Coronary artery (tissue), 2 donors: Measurements from ENCODE around the gene SEC16A.

Experiments
- DNase-seq: peaks from one replicate; pipeline ENCODE4 v3.0.0-alpha.2; 2017; ENCODE audit warnings: low spot score
- H3K27ac ChIP-seq, 2 donors: fragments of 200-600 bp; sonication (generic); one replicate each; pipeline ENCODE4 v1.5.1; 2016 to 2019
- H3K4me3 ChIP-seq: fragments of 200-600 bp; sonication (generic); 2 replicates; pipeline ENCODE4 v1.5.1; 2016; ENCODE audit warnings: mild to moderate bottlenecking, moderate library complexity
- TF ChIP-seq, protein P1 (sequence below): fragments of 200-600 bp; sonication (generic); IDR thresholded peaks from one replicate; pipeline ENCODE4 v1.5.1; 2019; ENCODE audit warnings: antibody characterized with exemption

Gene SEC16A

DNA sequence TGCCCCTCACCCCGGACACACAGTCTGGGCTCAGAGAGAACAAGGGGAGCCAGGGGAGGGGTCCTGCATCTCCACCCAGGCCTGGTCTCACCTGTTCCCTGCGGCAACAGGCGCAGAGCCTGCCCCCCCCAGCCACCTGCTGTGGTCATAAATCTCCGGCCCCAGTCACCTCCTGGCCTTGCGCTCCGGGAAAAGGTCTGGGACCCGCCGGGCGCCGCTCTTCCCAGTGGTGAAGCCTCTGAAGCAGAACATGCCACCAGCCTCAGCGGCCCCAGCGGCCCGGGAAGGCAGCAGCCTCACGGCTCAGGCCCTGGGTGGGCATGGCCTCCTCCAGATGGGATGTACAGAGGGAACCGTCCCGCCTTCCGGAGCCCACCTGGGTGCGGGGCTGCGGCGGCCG is 42.4 kb upstream of the SEC16A start:
- DNase-seq: no peak
- Histone ChIP-seq H3K27ac (peak overlapping the region in 1 of 2 donors; percentile 64), H3K4me3 (no peak overlapping the region)
- TF ChIP-seq, protein P1, sequence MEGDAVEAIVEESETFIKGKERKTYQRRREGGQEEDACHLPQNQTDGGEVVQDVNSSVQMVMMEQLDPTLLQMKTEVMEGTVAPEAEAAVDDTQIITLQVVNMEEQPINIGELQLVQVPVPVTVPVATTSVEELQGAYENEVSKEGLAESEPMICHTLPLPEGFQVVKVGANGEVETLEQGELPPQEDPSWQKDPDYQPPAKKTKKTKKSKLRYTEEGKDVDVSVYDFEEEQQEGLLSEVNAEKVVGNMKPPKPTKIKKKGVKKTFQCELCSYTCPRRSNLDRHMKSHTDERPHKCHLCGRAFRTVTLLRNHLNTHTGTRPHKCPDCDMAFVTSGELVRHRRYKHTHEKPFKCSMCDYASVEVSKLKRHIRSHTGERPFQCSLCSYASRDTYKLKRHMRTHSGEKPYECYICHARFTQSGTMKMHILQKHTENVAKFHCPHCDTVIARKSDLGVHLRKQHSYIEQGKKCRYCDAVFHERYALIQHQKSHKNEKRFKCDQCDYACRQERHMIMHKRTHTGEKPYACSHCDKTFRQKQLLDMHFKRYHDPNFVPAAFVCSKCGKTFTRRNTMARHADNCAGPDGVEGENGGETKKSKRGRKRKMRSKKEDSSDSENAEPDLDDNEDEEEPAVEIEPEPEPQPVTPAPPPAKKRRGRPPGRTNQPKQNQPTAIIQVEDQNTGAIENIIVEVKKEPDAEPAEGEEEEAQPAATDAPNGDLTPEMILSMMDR: no peak

DNA sequence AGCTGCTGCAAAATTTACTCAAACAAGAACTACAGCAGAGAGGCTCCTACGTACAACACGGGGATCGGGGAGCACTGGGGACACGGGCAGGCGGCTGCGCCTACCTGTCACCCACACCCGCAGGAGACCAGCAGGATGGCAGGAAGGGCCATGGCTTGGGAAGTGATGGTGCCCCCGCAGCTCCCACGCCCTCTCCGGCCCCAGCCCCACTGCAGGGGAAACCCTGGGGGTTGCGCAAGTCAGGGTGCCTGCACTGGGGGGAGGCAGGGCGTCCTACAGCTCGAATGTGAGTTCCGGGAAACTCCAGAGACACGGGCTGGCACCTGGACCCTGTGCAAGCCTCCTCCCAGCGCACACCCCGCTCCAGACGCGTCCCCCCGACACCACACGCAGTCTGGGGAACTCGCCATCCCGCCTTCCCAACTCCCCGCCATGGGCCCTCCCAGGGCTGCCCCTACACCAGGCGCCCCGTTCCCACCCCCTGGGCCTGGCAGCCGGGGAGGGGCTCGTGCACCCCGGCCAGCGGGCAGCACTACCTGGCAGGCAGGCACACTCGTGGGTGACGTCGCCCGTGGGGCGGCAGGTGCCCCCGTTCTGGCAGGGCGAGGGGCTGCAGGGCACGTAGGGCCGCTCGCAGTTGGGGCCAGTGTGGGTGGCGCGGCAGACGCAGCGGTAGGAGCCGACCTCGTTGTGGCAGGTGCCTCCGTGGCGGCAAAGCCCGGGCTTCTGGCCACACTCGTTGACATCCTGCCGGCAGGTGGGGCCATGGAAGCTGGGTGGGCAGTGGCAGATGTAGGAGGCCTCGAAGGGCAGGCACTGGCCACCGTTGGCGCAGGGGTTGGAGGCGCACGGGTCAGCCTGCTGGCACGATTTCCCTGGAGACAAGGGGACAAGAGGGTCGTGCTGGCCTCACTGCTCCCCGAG is 39.7 kb upstream of the SEC16A start:
- H3K27ac ChIP-seq: no peak overlapping the region
- TF ChIP-seq, protein P1: no peak
- DNase-seq: no peak
- no peak overlapping the region for H3K4me3 ChIP-seq

DNA sequence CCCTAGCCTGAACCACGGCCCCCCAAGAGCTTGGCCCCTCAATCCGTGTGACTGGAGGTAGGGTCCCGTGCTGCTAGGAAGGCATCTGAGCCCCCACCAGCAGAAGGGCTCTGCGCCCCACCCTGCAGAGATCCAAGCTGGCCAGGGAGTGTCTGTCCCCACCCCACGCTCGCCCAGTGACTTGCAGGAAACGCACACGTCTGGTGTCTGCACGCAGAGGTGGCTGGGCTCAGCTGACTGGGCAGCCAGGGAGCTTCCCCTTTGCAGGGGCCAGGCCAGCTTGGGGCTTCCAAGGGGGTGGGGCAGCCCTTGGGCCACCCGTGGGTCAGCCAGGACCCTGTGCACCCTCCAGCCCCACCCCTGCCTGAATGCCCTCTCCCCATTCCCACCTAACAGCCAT is 38.7 kb upstream of the SEC16A start:
- H3K27ac ChIP-seq: peak overlapping the region in 1 of 2 donors; percentile 58

DNA sequence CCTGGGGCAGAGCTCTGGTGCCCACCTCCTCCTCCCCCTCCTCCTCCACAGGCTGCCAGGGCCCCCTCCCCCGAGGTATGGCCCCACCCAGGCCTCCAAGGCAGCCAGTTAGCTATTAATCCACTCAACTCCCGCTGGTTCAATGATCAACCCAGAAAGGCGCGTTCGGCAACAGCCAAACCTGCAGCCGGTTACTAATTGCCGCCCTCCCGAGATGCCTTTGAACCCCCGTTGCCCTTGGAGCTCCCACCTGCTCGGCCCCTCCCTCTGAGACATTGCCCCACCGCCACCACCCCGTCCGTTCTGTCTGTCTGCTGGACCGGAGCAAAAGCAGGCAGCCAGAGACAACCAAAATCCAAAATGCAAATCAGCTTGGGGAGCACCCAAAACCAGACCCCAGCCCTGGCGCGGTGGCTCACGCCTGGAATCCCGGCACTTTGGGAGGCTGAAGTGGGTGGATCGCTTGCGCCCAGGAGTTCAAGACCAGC is 37.3 kb upstream of the SEC16A start:
- Histone ChIP-seq H3K4me3 (no peak overlapping the region), H3K27ac (peak overlapping the region in 1 of 2 donors; percentile 1)
- no peak for DNase-seq
- TF ChIP-seq, protein P1: no peak

More for the DNA sequence above, 38.7 kb upstream of the SEC16A start:
- TF ChIP-seq, protein P1: no peak
- DNase-seq: no peak
- H3K4me3 ChIP-seq: no peak overlapping the region

DNA sequence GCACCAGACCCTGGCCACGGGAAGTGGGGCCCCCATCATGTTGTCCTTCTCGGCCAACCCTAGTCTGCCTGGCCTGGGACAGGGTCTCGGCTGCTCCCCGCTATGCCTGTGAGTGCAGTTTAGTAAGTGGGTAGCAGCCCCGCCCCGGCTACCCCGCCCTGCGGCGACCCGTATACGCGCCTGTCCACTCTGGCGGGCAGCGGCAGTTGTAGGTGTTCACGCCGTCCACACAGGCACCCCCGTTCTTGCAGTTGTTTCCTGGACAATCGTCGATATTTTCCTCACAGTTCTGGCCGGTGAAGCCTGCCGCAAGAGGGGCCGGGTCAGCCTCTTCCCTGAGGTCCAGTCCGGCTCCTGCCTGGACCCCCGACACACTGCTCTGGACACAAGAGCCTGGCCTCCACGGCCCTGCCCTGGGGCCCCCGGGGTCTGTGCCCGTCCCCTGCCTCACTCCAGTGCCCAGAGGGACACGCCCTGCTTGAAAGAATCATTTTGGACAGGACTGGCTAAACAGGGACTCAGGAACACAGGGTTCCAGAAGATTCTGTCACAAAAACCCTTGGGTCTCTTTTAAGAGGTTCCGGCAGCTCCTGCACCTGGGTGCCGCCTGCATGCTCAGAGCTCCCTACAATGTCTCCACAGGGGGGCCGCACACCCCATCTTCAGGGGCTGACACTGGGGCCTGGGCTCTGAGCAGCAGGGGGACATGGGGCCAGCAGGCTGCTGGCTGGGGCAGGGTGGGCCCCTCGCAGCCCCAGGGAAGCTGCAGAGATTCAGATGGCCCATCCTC is 36.6 kb upstream of the SEC16A start:
- DNase-seq: no peak
- no peak overlapping the region for H3K4me3 ChIP-seq
- peak overlapping the region in 1 of 2 donors; percentile 1 for H3K27ac ChIP-seq
- TF ChIP-seq, protein P1: no peak

DNA sequence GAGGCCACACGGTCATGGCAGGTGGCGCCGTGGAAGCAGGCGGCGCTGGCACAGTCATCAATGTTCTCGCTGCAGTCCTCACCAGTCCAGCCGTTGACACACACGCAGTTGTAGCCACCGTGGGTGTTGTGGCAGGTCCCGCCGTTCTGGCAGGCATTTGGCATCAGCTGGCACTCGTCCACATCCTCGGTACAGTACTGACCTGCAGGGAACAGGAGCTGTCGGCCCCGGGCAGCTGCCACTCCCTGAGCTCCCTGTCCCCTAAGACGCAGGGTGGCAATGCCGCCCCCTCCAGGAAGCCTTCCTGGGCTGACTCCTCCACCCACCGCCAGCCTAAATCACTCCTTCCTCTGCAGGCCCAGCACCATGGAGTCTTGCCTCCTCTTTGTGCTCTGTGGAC is 35.8 kb upstream of the SEC16A start:
- Histone ChIP-seq H3K4me3 (no peak overlapping the region), H3K27ac (no peak overlapping the region)
- DNase-seq: no peak
- TF ChIP-seq, protein P1: no peak
